Urinary bladder (tissue), 4 donors: Measurements from ENCODE around the gene ZNF670. TPM values are rescaled to one million over a fixed set of nuclear protein-coding genes. Genes with fewer than 3 reads are reported as not detected.
"Not testable (repeated sequence)": the region's sequence is repeated elsewhere in the genome, so short reads cannot be mapped to it uniquely, and the experiment has no call there.

ENCODE experiments used
- DNase-seq: peaks from one replicate; pipeline ENCODE4 v3.0.0-alpha.2; 2015; ENCODE audit errors: extremely low spot score
- H3K27ac ChIP-seq: one replicate; pipeline ENCODE4 v1.5.1; 2013; ENCODE audit warnings: low read depth, mild to moderate bottlenecking, moderate library complexity
- H3K36me3 ChIP-seq: one replicate; pipeline ENCODE4 v1.6.1; 2013; ENCODE audit warnings: mild to moderate bottlenecking, moderate library complexity; ENCODE audit not compliant: insufficient read depth
- H3K4me1 ChIP-seq: one replicate; pipeline ENCODE4 v1.6.1; 2013; ENCODE audit warnings: mild to moderate bottlenecking, moderate library complexity; ENCODE audit not compliant: insufficient read depth
- H3K4me3 ChIP-seq: one replicate; pipeline ENCODE4 v1.5.1; 2013; ENCODE audit warnings: low read depth, low read length
- WGBS: extraction: QIAGEN DNeasy Blood & Tissue Kit; methylation state at CpG from one replicate; pipeline ENCODE4 v1.1.7; 2013; 5-methylcytosine and 5-hydroxymethylcytosine counted together
- polyA plus RNA-seq: library from polyadenylated mRNA; stranded (reverse); fragments of 200-250 nt; gene quantifications from one replicate; pipeline ENCODE4 v1.2.3, GENCODE V29; 2013
- total RNA-seq: library from RNA; depleted of rRNA; stranded (reverse); fragments of >200 nt; gene quantifications from one replicate; pipeline ENCODE4 v1.2.3, GENCODE V29; 2014
- donor health status: healthy with polysubstance abuse.
- donor health status: healthy.

Gene ZNF670
- total RNA-seq (8.7 TPM), polyA plus RNA-seq (3.0 TPM)

- peak; percentile 92 for DNase-seq
- peak within 1 kb of the TSS; percentile 58 for H3K27ac ChIP-seq
- no peaks in the 10 kb centered on the region for H3K4me1 ChIP-seq
- H3K36me3 ChIP-seq = no peaks in the 10 kb centered on the region
- WGBS = under 1% methylated on average over 57 of the region's 57 CpGs
- H3K4me3 ChIP-seq = peak within 1 kb of the TSS; percentile 78
Observed at GRCh38 chr1:247078258-247079140, at the start of gene ZNF670. ZNF670 (minus strand) TSS chr1:247078811; CDS start chr1:247078596, 215 bp downstream.

- H3K27ac ChIP-seq, H3K4me3 ChIP-seq, H3K4me1 ChIP-seq, DNase-seq, H3K36me3 ChIP-seq: not testable (repeated sequence)
- WGBS = 57% methylated on average over 13 of the region's 18 CpGs
Observed at GRCh38 chr1:247127519-247128282, 49.1 kb upstream of the ZNF670 start.

- DNase-seq, H3K4me3 ChIP-seq, H3K36me3 ChIP-seq, H3K4me1 ChIP-seq, H3K27ac ChIP-seq: not testable (repeated sequence)
- WGBS = no CpG with 5 or more reads among the region's 46 CpGs
Observed at GRCh38 chr1:247126601-247127000, 48.0 kb upstream of the ZNF670 start.

- H3K27ac ChIP-seq, DNase-seq, H3K36me3 ChIP-seq, H3K4me1 ChIP-seq, H3K4me3 ChIP-seq: not testable (repeated sequence)
- WGBS = no CpG with 5 or more reads among the region's 25 CpGs
Observed at GRCh38 chr1:247126166-247126565, 47.6 kb upstream of the ZNF670 start.

GRCh38 chr1:247121382-247121781 is 42.8 kb upstream of the ZNF670 start:
- WGBS = 76% methylated on average over 6 of the region's 6 CpGs
- DNase-seq = no peak
- H3K27ac ChIP-seq = no peak overlapping the region
- no peaks in the 10 kb centered on the region for H3K4me1 ChIP-seq
- H3K36me3 ChIP-seq = no peaks in the 10 kb centered on the region
- H3K4me3 ChIP-seq = no peak overlapping the region

GRCh38 chr1:247120408-247120668 is 41.7 kb upstream of the ZNF670 start:
- not testable (repeated sequence) for H3K27ac ChIP-seq, H3K4me1 ChIP-seq, H3K4me3 ChIP-seq, DNase-seq, H3K36me3 ChIP-seq
- WGBS = 93% methylated on average over 4 of the region's 4 CpGs

- Histone ChIP-seq H3K36me3 (no peaks in the 10 kb centered on the region), H3K27ac (no peak overlapping the region), H3K4me1 (no peaks in the 10 kb centered on the region), H3K4me3 (no peak overlapping the region)
- 96% methylated on average over 22 of the region's 22 CpGs for WGBS
- no peak for DNase-seq
Observed at GRCh38 chr1:247119600-247120407, 41.2 kb upstream of the ZNF670 start.

- 63% methylated on average over 11 of the region's 11 CpGs for WGBS
Observed at GRCh38 chr1:247118946-247119446, 40.4 kb upstream of the ZNF670 start.

GRCh38 chr1:247115545-247115944 is 36.9 kb upstream of the ZNF670 start:
- 71% methylated on average over 12 of the region's 12 CpGs for WGBS
- H3K36me3 ChIP-seq = no peaks in the 10 kb centered on the region
- H3K27ac ChIP-seq = no peak overlapping the region
- H3K4me3 ChIP-seq = no peak overlapping the region
- H3K4me1 ChIP-seq = no peaks in the 10 kb centered on the region
- no peak for DNase-seq

More at GRCh38 chr1:247118946-247119446, 40.4 kb upstream of the ZNF670 start:
- no peak overlapping the region for H3K27ac ChIP-seq
- H3K4me1 ChIP-seq = no peaks in the 10 kb centered on the region
- DNase-seq = no peak
- no peak overlapping the region for H3K4me3 ChIP-seq
- H3K36me3 ChIP-seq = no peaks in the 10 kb centered on the region

- Histone ChIP-seq H3K4me3 (no peak overlapping the region), H3K36me3 (no peaks in the 10 kb centered on the region), H3K4me1 (no peaks in the 10 kb centered on the region), H3K27ac (no peak overlapping the region)
- 60% methylated on average over 7 of the region's 7 CpGs for WGBS
- no peak for DNase-seq
Observed at GRCh38 chr1:247115141-247115510, 36.5 kb upstream of the ZNF670 start.

- no peaks in the 10 kb centered on the region for H3K36me3 ChIP-seq
- no peaks in the 10 kb centered on the region for H3K4me1 ChIP-seq
- WGBS = 92% methylated on average over 13 of the region's 13 CpGs
- no peak for DNase-seq
- no peak overlapping the region for H3K27ac ChIP-seq
- no peak overlapping the region for H3K4me3 ChIP-seq
Observed at GRCh38 chr1:247114351-247115140, 35.9 kb upstream of the ZNF670 start.

- Histone ChIP-seq H3K27ac (no peak overlapping the region), H3K36me3 (no peaks in the 10 kb centered on the region), H3K4me1 (no peaks in the 10 kb centered on the region), H3K4me3 (no peak overlapping the region)
- 91% methylated on average over 5 of the region's 5 CpGs for WGBS
- DNase-seq = no peak
Observed at GRCh38 chr1:247113733-247114271, 35.2 kb upstream of the ZNF670 start.
